ENCODE results near the gene SERGEF. TPM values are rescaled to one million over a fixed set of nuclear protein-coding genes. Genes with fewer than 3 reads are reported as not detected.

Gene SERGEF
- total RNA-seq, 1 experiment from 2014 or later, result 26.1 TPM

DNA sequence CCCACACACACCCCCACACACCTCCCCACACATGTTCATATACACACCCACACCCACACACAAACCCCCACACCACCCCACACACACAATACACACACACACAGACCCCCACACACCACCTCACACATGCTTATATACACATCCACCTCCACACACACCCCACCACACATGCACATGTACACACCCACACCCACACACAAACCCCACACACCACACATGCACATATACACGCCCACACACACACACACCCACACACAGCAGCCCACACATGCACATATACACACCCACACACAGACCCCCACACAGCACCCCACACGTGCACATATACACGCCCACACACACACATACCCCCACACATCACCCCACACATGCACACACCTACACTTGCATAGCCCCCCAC lies 249.1 kb downstream of the SERGEF start:
- H3K4me1 Mint-ChIP-seq (ENCODE audit: insufficient read depth, unreplicated experiment), result no peaks in the 10 kb centered on the region
- H3K36me3 Mint-ChIP-seq (ENCODE audit: insufficient read depth, unreplicated experiment), result no peaks in the 10 kb centered on the region
- intact Hi-C loops (cut with micrococcal nuclease), result loop anchor here (10.0 kb wide), 1 partner anchor 61 kb away; no protein-coding TSS in a partner anchor
- no peak overlapping the region for H3K27ac Mint-ChIP-seq (ENCODE audit: low read depth, unreplicated experiment)
- DNase-seq (ENCODE audit: unreplicated experiment), result no peak
- H3K27me3 Mint-ChIP-seq (ENCODE audit: insufficient read depth, unreplicated experiment), result peaks cover 7% of the 10 kb centered on the region
- ChIA-PET POLR2A (no interaction called here), CTCF (no interaction called here)
- H3K4me3 Mint-ChIP-seq (ENCODE audit: unreplicated experiment), result no peak overlapping the region
- no TSS peak for BruUV-seq (replicated peaks)
- H3K9me3 Mint-ChIP-seq (ENCODE audit: unreplicated experiment), result no peaks in the 10 kb centered on the region
- TF ChIP-seq, protein P1, sequence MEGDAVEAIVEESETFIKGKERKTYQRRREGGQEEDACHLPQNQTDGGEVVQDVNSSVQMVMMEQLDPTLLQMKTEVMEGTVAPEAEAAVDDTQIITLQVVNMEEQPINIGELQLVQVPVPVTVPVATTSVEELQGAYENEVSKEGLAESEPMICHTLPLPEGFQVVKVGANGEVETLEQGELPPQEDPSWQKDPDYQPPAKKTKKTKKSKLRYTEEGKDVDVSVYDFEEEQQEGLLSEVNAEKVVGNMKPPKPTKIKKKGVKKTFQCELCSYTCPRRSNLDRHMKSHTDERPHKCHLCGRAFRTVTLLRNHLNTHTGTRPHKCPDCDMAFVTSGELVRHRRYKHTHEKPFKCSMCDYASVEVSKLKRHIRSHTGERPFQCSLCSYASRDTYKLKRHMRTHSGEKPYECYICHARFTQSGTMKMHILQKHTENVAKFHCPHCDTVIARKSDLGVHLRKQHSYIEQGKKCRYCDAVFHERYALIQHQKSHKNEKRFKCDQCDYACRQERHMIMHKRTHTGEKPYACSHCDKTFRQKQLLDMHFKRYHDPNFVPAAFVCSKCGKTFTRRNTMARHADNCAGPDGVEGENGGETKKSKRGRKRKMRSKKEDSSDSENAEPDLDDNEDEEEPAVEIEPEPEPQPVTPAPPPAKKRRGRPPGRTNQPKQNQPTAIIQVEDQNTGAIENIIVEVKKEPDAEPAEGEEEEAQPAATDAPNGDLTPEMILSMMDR (IDR thresholded peaks at IDR 0.05; ENCODE audit: unreplicated experiment), result no peak

GRCh38 chr11:17763244-17763643 lies 249.6 kb downstream of the SERGEF start:
- no peaks in the 10 kb centered on the region for H3K36me3 Mint-ChIP-seq (ENCODE audit: insufficient read depth, unreplicated experiment)
- intact Hi-C loops (cut with micrococcal nuclease), result loop anchor here (10.0 kb wide), 1 partner anchor 62 kb away; no protein-coding TSS in a partner anchor
- CTCF ChIA-PET, result interaction anchor here (1.1 kb wide), 1 partner anchor 197 kb away, joined by 3 read pairs; no protein-coding TSS in a partner anchor
- H3K9me3 Mint-ChIP-seq (ENCODE audit: unreplicated experiment), result no peaks in the 10 kb centered on the region
- H3K4me3 Mint-ChIP-seq (ENCODE audit: unreplicated experiment), result no peak overlapping the region
- H3K27ac Mint-ChIP-seq (ENCODE audit: low read depth, unreplicated experiment), result no peak overlapping the region
- DNase-seq (ENCODE audit: unreplicated experiment), result no peak
- no peaks in the 10 kb centered on the region for H3K4me1 Mint-ChIP-seq (ENCODE audit: insufficient read depth, unreplicated experiment)
- TF ChIP-seq, protein P1 (IDR thresholded peaks at IDR 0.05; ENCODE audit: unreplicated experiment), result no peak
- BruUV-seq (replicated peaks), result no TSS peak
- peaks cover 11% of the 10 kb centered on the region for H3K27me3 Mint-ChIP-seq (ENCODE audit: insufficient read depth, unreplicated experiment)
- POLR2A ChIA-PET, result no interaction called here

GRCh38 chr11:17762309-17762974 lies 250.4 kb downstream of the SERGEF start:
- ChIA-PET POLR2A (no interaction called here), CTCF (interaction anchor here (0.6 to 3.2 kb wide), 6 partner anchors 13 to 217 kb away, joined by 3 to 28 read pairs (median 4); no protein-coding TSS in a partner anchor)
- Mint-ChIP-seq H3K27me3 (ENCODE audit: insufficient read depth, unreplicated experiment) (peaks cover 19% of the 10 kb centered on the region), H3K9me3 (ENCODE audit: unreplicated experiment) (no peaks in the 10 kb centered on the region), H3K4me3 (ENCODE audit: unreplicated experiment) (no peak overlapping the region), H3K4me1 (ENCODE audit: insufficient read depth, unreplicated experiment) (no peaks in the 10 kb centered on the region), H3K36me3 (ENCODE audit: insufficient read depth, unreplicated experiment) (no peaks in the 10 kb centered on the region), H3K27ac (ENCODE audit: low read depth, unreplicated experiment) (no peak overlapping the region)
- TF ChIP-seq, protein P1 (IDR thresholded peaks at IDR 0.05; ENCODE audit: unreplicated experiment), result no peak
- no TSS peak for BruUV-seq (replicated peaks)
- peak; percentile 37 for DNase-seq (ENCODE audit: unreplicated experiment)
- intact Hi-C loops (cut with micrococcal nuclease), result loop anchor here (10.0 kb wide), 1 partner anchor 62 kb away; no protein-coding TSS in a partner anchor

DNA sequence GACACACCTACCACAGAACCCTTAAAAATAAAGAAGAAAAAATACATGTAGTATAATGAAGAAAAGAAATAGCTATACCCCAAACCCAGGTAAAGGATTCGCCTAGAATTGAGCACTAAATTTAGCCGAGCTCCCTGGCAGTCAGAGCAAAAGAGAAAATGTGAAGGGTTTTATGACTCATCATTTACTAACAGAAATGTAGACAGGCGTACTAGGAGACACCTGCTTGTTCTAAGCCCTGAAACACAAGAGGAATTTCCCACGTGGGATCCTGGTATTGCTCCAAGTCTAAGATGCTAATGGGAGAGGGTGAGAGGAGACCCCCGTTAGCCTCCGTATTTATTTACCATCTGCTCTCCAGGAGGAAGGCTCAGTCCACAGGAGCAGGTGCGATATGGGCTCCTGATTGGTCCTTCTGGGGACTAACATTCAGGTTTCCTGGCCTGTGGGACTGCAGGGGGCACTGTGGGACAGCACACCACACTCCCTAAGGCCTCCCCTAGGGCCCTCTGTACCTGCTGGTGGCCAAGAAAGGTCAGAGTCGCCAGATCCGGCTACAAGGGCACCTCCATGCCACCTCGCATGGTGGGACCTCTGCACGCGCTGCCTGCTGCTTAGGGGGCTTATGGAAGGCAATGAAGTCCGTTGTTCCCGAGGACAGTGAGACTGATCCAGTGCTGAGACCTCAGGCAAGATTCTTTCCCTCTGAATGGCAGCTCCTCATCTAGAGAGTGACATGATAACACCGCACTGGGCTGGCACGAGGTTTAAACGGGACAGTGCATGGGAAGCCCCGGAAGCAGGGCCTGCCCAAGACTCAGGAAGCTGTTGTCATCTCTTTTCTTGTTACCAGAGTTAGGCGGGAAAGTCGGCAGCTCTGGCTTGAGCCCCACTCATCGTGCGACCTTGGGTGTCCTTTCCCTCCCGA lies 252.5 kb downstream of the SERGEF start:
- Mint-ChIP-seq H3K4me3 (ENCODE audit: unreplicated experiment) (no peak overlapping the region), H3K27me3 (ENCODE audit: insufficient read depth, unreplicated experiment) (peaks cover 40% of the 10 kb centered on the region), H3K4me1 (ENCODE audit: insufficient read depth, unreplicated experiment) (no peaks in the 10 kb centered on the region), H3K9me3 (ENCODE audit: unreplicated experiment) (no peaks in the 10 kb centered on the region), H3K36me3 (ENCODE audit: insufficient read depth, unreplicated experiment) (no peaks in the 10 kb centered on the region), H3K27ac (ENCODE audit: low read depth, unreplicated experiment) (no peak overlapping the region)
- TF ChIP-seq, protein P1 (IDR thresholded peaks at IDR 0.05; ENCODE audit: unreplicated experiment), result peak; percentile 41
- ChIA-PET POLR2A (no interaction called here), CTCF (interaction anchor here (0.5 to 3.2 kb wide), 14 partner anchors 10 to 226 kb away, joined by 3 to 28 read pairs (median 3); no protein-coding TSS in a partner anchor)
- intact Hi-C loops (cut with micrococcal nuclease), result loop anchor here (1.0 to 10.0 kb wide), 4 partner anchors 64 to 218 kb away; no protein-coding TSS in a partner anchor
- peak; percentile 62 for DNase-seq (ENCODE audit: unreplicated experiment)
- no TSS peak for BruUV-seq (replicated peaks)
